ENCODE results near the gene PHIP. TPM values are rescaled to one million over a fixed set of nuclear protein-coding genes. Genes with fewer than 3 reads are reported as not detected.

PHIP gene
- total RNA-seq, 1 experiment from 2014 or later: 22.6 TPM

GRCh38 chr6:79077715-79078074 lies 359 bp downstream of the PHIP start:
- ATAC-seq: peak; percentile 49
- H3K27me3 ChIP-seq (ENCODE audit: insufficient read depth, low read length): no peaks in the 10 kb centered on the region
- peak overlapping the region; percentile 72 to 80 for H3K4me3 ChIP-seq (replicated peaks in 1 of 2; ENCODE audit: low read depth in 1 of 2, low read length in 2 of 2)
- CTCF ChIA-PET: no interaction called here
- peaks cover 4 to 18% of the 10 kb centered on the region in 2 experiments; a peak in 3 of 4 replicates for H3K4me1 ChIP-seq (ENCODE audit: control insufficient read depth in 1 of 2, insufficient read depth in 2 of 2, low read length in 2 of 2)
- H4K20me1 ChIP-seq (ENCODE audit: insufficient read depth): no peaks in the 10 kb centered on the region
- no TSS peak for BruUV-seq (replicated peaks)
- H2AFZ ChIP-seq (ENCODE audit: low read depth, low read length, poor library complexity, severe bottlenecking): no peak overlapping the region
- RAD21 ChIA-PET (ENCODE audit: low non-redundant PET in 1 of 2, low total read pairs in 2 of 2, uncharacterized antibody in 2 of 2, unreplicated experiment in 2 of 2): no interaction called here
- no peak for TF ChIP-seq CTCF (IDR thresholded peaks at IDR 0.05 in 2 of 3, conservative IDR thresholded peaks at IDR 0.05 in 1 of 3; ENCODE audit: borderline replicate concordance in 1 of 3, insufficient read depth in 1 of 3, low read depth in 2 of 3, low read length in 2 of 3)
- TF ChIP-seq EZH2phosphoT487 (IDR thresholded peaks at IDR 0.05; ENCODE audit: borderline replicate concordance): no peak
- no peak for TF ChIP-seq RAD21 (IDR thresholded peaks at IDR 0.05; ENCODE audit: low read depth)
- TF ChIP-seq, protein P1, sequence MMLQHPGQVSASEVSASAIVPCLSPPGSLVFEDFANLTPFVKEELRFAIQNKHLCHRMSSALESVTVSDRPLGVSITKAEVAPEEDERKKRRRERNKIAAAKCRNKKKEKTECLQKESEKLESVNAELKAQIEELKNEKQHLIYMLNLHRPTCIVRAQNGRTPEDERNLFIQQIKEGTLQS (IDR thresholded peaks at IDR 0.05): no peak
- TF ChIP-seq SRF (IDR thresholded peaks at IDR 0.05; ENCODE audit: low read depth): no peak
- TF ChIP-seq SIN3A (IDR thresholded peaks at IDR 0.05; ENCODE audit: low read depth): no peak
- TF ChIP-seq JUND (IDR thresholded peaks at IDR 0.05): no peak
- no peak for TF ChIP-seq ZFX (IDR thresholded peaks at IDR 0.05)
- no peak for TF ChIP-seq ELF1 (IDR thresholded peaks at IDR 0.05; ENCODE audit: borderline replicate concordance, low read depth)
- TF ChIP-seq POLR2A (IDR thresholded peaks at IDR 0.05; ENCODE audit: borderline replicate concordance, extremely low read depth, insufficient read depth, insufficient read length): no peak
- TF ChIP-seq SP1 (IDR thresholded peaks at IDR 0.05; ENCODE audit: low read depth): no peak
- TF ChIP-seq CEBPB (IDR thresholded peaks at IDR 0.05; ENCODE audit: low read depth): no peak
- TF ChIP-seq ZNF274 (IDR thresholded peaks at IDR 0.05; ENCODE audit: low read depth, low read length): no peak
- no peak for TF ChIP-seq EZH2 (IDR thresholded peaks at IDR 0.05)
- TF ChIP-seq CBX3 (IDR thresholded peaks at IDR 0.05; ENCODE audit: low read depth): no peak
- TF ChIP-seq, protein P2, sequence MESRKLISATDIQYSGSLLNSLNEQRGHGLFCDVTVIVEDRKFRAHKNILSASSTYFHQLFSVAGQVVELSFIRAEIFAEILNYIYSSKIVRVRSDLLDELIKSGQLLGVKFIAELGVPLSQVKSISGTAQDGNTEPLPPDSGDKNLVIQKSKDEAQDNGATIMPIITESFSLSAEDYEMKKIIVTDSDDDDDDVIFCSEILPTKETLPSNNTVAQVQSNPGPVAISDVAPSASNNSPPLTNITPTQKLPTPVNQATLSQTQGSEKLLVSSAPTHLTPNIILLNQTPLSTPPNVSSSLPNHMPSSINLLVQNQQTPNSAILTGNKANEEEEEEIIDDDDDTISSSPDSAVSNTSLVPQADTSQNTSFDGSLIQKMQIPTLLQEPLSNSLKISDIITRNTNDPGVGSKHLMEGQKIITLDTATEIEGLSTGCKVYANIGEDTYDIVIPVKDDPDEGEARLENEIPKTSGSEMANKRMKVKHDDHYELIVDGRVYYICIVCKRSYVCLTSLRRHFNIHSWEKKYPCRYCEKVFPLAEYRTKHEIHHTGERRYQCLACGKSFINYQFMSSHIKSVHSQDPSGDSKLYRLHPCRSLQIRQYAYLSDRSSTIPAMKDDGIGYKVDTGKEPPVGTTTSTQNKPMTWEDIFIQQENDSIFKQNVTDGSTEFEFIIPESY (IDR thresholded peaks at IDR 0.05; ENCODE audit: extremely low read depth, insufficient replicate concordance, low read length): no peak
- no peak for TF ChIP-seq POLR2AphosphoS5 (IDR thresholded peaks at IDR 0.05; ENCODE audit: low read depth, low read length)
- no peak for TF ChIP-seq EGR1 (IDR thresholded peaks at IDR 0.05; ENCODE audit: low read depth)
- H3K9ac ChIP-seq (ENCODE audit: low read length): peak overlapping the region; percentile 82
- POLR2A ChIA-PET: no interaction called here
- H3K27ac ChIP-seq (ENCODE audit: low read depth, low read length): peak overlapping the region; percentile 77
- no peaks in the 10 kb centered on the region for H3K9me3 ChIP-seq (ENCODE audit: control insufficient read depth in 1 of 2, insufficient read depth in 1 of 2, low read depth in 1 of 2, low read length in 2 of 2)
- no peaks in the 10 kb centered on the region for H3K9me2 ChIP-seq (ENCODE audit: insufficient read depth)
- H3K79me2 ChIP-seq (ENCODE audit: insufficient read depth, low read length): peaks cover 42% of the 10 kb centered on the region
- intact Hi-C loops (cut with micrococcal nuclease): loop anchor here (1.0 kb wide), 1 partner anchor 157 kb away; the partner anchor contains the start of gene HMGN3
- H3K4me2 ChIP-seq (ENCODE audit: low read length): peak overlapping the region; percentile 87
- H3K36me3 ChIP-seq (ENCODE audit: control insufficient read depth in 1 of 2, insufficient read depth in 2 of 2, low read length in 2 of 2): no peaks in the 10 kb centered on the region
- no peak for DNase-seq (ENCODE audit: low read depth, low spot score)

Measured in HCT116 (cell line).